ENCODE results near the gene FAR2.
"Not testable (repeated sequence)": the region's sequence is repeated elsewhere in the genome, so short reads cannot be mapped to it uniquely, and the experiment has no call there.

Gene FAR2

GRCh38 chr12:29239336-29239735 is 90.3 kb downstream of the FAR2 start:
- DNase-seq: no peak

- DNase-seq: no peak
These were observed 91.4 kb downstream of the FAR2 start for GRCh38 chr12:29240441-29240840.

- peak; percentile 81 for DNase-seq
These were observed 92.9 kb downstream of the FAR2 start for GRCh38 chr12:29241821-29242591.

GRCh38 chr12:29242921-29243431 is 93.9 kb downstream of the FAR2 start:
- DNase-seq: peak; percentile 5

- DNase-seq: no peak
These were observed 95.2 kb downstream of the FAR2 start for GRCh38 chr12:29244159-29244765.

GRCh38 chr12:29245246-29245645 is 96.2 kb downstream of the FAR2 start:
- peak; percentile 4 for DNase-seq

GRCh38 chr12:29249930-29250329 is 100.9 kb downstream of the FAR2 start:
- no peak for DNase-seq

- no peak for DNase-seq
These were observed 105.0 kb downstream of the FAR2 start for GRCh38 chr12:29253906-29254625.

GRCh38 chr12:29255042-29255441 is 106.0 kb downstream of the FAR2 start:
- DNase-seq: no peak

GRCh38 chr12:29256598-29256997 is 107.5 kb downstream of the FAR2 start:
- DNase-seq: no peak

GRCh38 chr12:29257687-29258086 is 108.6 kb downstream of the FAR2 start:
- not testable (repeated sequence) for DNase-seq

GRCh38 chr12:29264424-29264823 is 115.3 kb downstream of the FAR2 start:
- no peak for DNase-seq

- no peak for DNase-seq
These were observed 120.8 kb downstream of the FAR2 start for GRCh38 chr12:29269706-29270408.

GRCh38 chr12:29270446-29270845 is 121.4 kb downstream of the FAR2 start:
- DNase-seq: no peak

- no peak for DNase-seq
These were observed 124.2 kb downstream of the FAR2 start for GRCh38 chr12:29273178-29273843.

- no peak for DNase-seq
These were observed 126.8 kb downstream of the FAR2 start for GRCh38 chr12:29275834-29276233.

GRCh38 chr12:29277231-29277630 is 128.2 kb downstream of the FAR2 start:
- no peak for DNase-seq

GRCh38 chr12:29278673-29279420 is 129.8 kb downstream of the FAR2 start:
- DNase-seq: no peak

- DNase-seq: no peak
These were observed 132.4 kb downstream of the FAR2 start for GRCh38 chr12:29281371-29282005.

GRCh38 chr12:29282031-29282816 is 133.1 kb downstream of the FAR2 start:
- no peak for DNase-seq

Data from activated CD4-positive, alpha-beta T cell treated with anti-CD3 and anti-CD28 coated beads, Interleukin-10, Interleukin-2, amounts not matched to agents 100 ng/mL and 50 ng/mL, durations not matched to agents 16 hours and 8 hours (primary cell).